ENCODE results near the gene ZBTB46.
"Not testable (repeated sequence)": the region's sequence is repeated elsewhere in the genome, so short reads cannot be mapped to it uniquely, and the experiment has no call there.

ZBTB46 gene

GRCh38 chr20:63858393-63859165, 27.5 kb upstream of the ZBTB46 start:
- no peak for DNase-seq (ENCODE audit: low read depth in 2 of 2, low spot score in 1 of 2)

DNA sequence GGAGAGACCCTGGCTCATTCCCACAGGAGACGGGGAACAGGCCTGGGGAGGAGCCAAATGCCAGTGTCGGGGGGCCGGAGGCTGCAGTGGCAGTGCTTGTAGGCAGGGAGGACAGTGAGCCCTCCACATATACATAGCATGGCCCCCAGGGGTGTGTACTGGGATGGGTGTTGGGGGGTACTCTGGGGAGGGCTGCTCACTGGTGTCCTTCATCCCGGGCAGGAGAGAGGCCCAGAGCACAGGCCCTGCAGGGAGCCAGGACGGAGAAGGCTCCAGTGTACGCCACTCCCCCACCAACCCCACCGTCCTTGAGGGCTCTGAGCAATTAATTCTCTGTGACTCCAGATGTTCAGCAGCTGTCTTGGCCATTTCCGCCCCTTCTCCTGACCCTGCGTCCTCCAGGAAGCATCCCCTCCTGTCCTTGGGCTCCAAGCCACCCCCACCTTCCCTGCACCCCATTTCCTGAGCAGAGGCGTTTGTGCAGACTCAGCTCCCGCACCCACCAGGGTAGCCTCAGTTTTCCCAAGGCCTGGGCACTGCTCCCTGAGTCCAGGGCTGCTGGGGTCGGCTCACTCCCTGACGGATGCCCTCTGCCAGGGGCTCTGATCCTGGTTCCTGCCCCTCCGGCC, 26.8 kb upstream of the ZBTB46 start:
- no peak for DNase-seq (ENCODE audit: low read depth in 2 of 2, low spot score in 1 of 2)

DNA sequence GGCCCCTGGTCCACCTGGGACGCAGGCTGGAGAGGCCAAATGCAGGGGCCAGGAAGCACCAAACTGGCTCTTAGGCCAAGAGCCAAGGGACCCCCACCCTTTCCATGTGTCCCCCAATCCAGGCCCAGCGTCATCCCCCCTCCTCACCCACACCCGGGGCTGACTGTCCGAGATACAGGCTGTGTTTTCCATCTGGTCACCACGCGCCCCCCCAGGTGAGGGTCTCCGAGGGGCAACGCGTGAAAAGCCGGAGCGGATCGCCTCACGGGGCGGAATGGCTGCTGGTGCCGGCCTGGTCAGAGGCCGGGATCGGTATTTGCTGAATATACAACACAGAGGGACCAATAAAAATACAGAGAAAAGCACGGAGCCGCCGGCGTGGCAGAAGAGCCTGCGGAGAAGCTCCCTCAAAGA, 25.0 kb upstream of the ZBTB46 start:
- no peak for DNase-seq (ENCODE audit: low read depth in 2 of 2, low spot score in 1 of 2)

- DNase-seq (ENCODE audit: low read depth in 2 of 2, low spot score in 1 of 2), result no peak
Observed at GRCh38 chr20:63855363-63856097, 24.5 kb upstream of the ZBTB46 start.

DNA sequence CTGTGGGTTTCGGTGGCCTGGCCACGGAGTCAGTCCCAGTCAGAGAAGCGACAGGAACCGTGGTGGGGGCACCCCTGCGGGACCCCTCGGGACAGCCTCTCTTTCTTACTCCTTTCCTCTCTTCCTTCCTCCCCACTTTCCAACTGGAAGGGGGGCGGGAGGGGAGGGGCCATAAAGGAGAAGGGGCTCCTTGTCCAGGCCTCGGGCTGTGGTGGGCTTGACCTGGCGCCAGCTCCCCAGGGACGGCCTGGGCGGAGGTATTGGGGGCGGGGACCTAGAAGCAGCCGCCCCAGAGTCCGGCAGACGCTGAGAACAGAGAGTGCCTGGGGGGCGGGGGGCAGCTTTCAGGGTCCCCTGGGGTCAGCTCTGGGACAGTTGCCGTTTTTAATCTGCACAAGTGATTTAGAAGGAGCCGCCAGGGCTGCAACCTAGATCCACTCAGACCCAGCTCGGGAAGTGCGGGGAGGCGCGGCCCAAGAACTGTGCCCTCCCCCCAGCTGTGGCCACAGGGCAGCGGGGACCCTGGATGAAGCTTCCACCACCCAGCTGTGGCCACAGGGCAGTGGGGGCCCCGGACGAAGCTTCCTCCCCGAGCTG, 23.8 kb upstream of the ZBTB46 start:
- no peak for DNase-seq (ENCODE audit: low read depth in 2 of 2, low spot score in 1 of 2)

GRCh38 chr20:63854069-63854765, 23.2 kb upstream of the ZBTB46 start:
- no peak for DNase-seq (ENCODE audit: low read depth in 2 of 2, low spot score in 1 of 2)

DNA sequence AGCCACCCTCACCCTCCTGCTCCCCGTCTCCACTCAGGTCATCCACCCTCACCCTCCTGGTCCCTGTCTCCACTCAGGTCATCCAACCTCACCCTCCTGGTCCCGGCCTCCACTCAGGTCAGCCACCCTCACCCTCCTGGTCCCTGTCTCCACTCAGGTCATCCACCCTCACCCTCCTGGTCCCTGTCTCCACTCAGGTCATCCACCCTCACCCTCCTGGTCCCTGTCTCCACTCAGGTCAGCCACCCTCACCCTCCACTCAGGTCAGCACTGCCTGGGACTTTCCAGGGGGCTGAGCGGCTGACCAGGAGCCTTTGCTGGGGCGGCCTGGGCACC, 22.6 kb upstream of the ZBTB46 start:
- not testable (repeated sequence) for DNase-seq (ENCODE audit: low read depth in 2 of 2, low spot score in 1 of 2)

DNA sequence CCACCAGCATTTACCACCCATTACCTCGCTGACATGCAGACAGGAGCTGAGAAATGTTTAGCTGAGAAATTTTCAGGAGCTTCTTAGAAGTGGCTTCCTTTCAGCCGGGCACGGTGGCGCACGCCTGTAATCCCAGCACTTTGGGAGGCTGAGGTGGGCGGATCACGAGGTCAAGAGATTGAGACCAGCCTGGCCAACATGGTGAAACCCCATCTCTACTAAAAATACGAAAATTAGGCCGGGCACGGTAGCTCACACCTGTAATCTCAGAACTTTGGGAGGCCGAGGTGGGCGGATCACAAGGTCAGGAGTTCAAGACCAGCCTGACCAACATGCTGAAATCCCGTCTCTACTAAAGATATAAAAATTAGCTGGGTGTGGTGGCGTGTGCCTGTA, 20.5 kb upstream of the ZBTB46 start:
- DNase-seq (ENCODE audit: low read depth in 2 of 2, low spot score in 1 of 2), result not testable (repeated sequence)

DNA sequence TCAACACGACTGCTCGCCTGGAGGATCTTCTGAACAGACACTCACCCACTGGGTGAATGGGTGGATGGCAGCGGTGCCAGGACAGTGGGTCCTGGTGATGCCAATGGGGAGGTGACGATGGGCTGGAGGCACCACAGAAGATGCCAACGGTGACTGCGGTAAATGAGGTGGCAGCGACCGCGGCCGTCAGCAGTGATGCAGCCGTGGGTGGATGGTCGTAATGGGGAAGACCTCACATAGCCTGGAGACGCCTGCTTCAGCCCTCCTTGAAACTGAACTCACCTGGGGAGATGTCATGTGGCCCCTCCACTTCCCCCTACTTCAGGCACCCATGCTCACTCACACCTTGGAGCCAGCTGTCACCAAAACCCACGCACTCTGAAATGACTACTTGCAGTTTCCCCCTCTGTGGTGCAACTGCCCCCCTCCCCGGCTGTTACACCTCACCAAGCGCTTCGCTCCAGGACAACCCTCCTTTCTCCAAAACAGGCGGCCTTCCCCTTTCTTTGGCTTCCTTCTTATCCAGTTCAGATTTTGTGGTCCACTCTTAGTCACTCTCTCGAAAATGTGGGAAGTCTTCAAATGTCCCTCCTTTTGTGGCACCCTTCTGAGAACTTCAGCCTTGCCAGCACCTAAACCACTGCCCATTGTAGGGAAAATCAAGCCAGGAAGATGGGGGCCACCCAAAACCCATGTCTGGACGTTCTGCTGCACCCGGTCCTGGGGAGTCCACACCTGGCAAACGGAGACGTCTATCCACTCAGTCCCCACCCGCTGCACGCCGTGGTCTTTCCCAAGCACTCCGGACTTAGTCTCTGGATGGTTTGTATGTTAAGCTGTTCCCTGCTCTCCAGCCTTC, 19.9 kb upstream of the ZBTB46 start:
- DNase-seq (ENCODE audit: low read depth in 2 of 2, low spot score in 1 of 2), result no peak

DNA sequence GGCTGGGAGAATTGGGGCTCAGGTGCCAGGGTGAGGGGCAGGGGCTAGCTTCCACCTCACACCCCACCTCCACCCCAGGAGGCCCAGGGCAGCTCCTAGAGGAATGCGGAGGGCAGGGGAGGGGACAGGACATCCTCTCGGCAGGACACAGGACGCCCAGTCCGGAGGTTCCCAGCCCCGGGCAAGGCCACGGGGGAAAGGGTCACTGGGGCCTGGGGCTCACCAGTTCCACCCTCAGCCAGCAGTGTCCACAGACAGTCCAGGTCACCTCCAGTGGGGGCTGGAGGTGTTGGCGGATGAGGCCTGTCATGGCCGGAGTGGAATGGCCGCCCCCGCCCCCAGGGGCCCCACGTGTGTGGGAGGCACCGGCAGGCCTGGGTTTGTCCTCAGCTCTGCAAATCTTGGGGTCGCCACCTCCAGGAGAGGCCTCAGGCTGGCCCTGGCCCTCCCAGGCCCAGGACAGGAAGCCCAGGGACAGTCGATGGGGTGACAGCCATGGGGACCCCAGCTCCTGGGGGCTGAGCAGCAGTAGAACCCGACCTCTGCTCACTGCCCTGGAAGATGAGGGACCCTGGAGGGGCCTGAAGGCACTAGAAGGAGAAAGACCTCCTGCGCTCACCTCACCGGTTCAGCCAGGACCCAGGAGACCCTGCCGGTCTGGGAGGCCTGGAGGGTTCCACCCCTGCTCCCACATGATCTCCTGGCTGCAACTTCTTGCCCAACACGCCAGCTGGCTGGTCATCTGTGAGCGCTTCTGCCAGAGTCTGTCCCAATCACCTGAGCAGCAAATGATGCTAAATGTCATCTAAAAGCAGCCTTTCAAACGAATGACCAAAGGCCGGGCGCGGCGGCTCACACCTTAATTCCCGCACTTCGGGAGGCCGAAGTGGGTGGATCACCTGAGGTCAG, 17.2 kb upstream of the ZBTB46 start:
- no peak for DNase-seq (ENCODE audit: low read depth in 2 of 2, low spot score in 1 of 2)

- DNase-seq (ENCODE audit: low read depth in 2 of 2, low spot score in 1 of 2), result no peak
Observed at GRCh38 chr20:63847237-63848002, 16.4 kb upstream of the ZBTB46 start.

GRCh38 chr20:63846888-63847236, 15.8 kb upstream of the ZBTB46 start:
- DNase-seq (ENCODE audit: low read depth in 2 of 2, low spot score in 1 of 2), result no peak

DNA sequence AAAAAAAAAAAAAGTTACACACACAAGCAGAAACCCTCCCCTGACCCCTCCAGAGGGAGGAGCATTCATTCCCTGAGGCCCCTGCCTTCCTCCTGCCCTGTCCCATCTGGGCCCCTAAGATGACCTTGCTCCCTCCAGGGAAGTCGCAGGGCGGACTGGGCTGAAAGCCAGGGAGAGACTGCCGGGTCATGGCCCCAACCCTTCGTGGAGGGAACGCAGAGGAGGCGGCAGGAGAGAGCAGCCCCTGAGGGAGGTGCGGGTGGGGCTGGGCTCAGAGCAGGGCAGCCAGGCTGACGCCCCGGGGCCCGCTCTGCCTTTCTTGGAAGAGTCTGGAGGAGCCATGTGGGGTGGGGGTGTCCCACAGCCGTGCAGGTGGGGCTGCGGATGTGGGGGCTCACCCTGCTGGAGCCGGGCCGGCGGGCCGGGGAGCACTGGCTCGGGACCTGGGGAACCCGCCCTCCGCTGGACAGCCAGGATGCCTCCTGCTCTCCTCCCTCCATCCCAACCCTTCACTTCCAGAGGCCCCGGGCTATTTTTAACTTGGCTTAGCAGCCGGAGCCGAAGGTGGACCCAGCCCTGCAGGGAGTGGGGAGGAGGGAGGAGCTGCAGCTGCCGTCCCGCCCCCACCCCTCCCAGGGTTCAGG, 15.2 kb upstream of the ZBTB46 start:
- no peak for DNase-seq (ENCODE audit: low read depth in 2 of 2, low spot score in 1 of 2)

- DNase-seq (ENCODE audit: low read depth in 2 of 2, low spot score in 1 of 2), result no peak
Observed at GRCh38 chr20:63844511-63844991, 13.5 kb upstream of the ZBTB46 start.

- DNase-seq (ENCODE audit: low read depth in 2 of 2, low spot score in 1 of 2), result no peak
Observed at GRCh38 chr20:63843778-63844177, 12.7 kb upstream of the ZBTB46 start.

DNA sequence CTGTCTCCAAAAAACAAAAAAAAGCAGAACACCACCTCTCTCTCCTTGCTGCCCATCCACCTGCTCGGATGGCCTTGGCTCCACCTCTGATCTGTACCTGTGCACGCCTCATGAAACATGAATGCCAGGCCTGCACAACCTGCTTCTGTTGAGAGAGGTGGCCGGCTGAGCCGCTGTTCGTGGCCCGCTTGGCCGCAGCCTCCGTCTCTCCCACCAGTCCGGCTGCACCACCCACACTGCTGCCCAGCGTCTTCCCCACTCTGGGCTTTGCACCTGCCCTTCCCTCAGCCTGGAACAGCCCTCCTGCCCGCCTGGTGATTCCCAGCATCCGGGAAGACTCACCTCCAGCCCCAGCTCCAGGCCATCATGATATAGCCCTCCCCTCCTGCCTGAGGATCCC, 12.2 kb upstream of the ZBTB46 start:
- DNase-seq (ENCODE audit: low read depth in 2 of 2, low spot score in 1 of 2), result no peak

GRCh38 chr20:63842258-63842657, 11.2 kb upstream of the ZBTB46 start:
- DNase-seq (ENCODE audit: low read depth in 2 of 2, low spot score in 1 of 2), result no peak

GRCh38 chr20:63840405-63840828, 9.4 kb upstream of the ZBTB46 start:
- DNase-seq (ENCODE audit: low read depth in 2 of 2, low spot score in 1 of 2), result no peak
